Occipital lobe (tissue), 2 donors: ENCODE data around the gene MRPS24. TPM values are rescaled to one million over a fixed set of nuclear protein-coding genes. Genes with fewer than 3 reads are reported as not detected.

Source experiments
- DNase-seq: peaks from one replicate; lab custom pipeline; 2025; lab: John Stamatoyannopoulos, UW
- total RNA-seq: library from RNA; depleted of rRNA; stranded (reverse); fragments of >200 nt; gene quantifications from one replicate; pipeline ENCODE4 v1.2.3, GENCODE V29; 2014

MRPS24 gene
- total RNA-seq, 1 donor from 2014 or later: 21.8 TPM

DNA sequence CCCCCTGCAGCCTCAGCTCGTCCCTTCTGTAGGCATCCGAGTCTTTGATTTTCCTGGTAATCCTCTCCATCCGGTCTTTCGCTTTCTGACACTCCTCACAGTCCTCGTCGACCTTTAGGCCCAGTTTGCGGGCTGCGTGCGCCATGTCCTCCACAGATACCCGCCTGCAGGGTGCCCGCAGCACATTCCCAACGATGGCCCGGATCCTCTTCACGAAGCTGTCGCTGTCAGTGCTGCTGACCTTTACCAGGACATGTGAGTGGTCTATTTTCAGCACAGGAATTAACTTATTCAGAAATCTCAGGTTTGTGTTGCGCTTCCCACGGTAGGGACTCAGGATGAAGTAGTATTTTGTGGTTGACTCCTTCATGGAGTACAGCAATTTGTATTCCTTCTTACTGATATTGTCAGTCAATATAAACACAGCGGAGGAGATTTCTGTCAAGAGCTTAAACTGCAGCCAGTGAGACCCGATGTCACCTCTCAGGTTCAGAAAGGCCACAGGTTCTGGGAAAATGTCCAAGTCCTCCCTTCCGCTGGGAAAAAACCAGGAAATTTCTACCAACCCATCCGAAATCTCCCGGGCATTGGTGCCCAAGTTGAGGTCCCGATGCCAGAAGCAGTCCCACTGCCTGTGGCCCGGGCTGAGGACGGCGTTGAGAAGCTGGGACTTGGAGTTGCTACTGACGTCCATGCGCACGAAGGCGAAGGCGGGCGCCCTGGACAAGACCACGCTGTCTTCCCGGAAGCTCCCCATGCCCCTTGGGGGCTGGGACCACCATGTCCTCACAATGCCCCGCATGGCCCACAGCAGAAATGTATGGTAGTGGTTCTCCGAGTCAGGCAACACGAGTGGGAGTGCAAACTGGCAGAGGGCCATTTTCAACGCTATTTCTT is 8.9 kb upstream of the MRPS24 start:
- no peak for DNase-seq

DNA sequence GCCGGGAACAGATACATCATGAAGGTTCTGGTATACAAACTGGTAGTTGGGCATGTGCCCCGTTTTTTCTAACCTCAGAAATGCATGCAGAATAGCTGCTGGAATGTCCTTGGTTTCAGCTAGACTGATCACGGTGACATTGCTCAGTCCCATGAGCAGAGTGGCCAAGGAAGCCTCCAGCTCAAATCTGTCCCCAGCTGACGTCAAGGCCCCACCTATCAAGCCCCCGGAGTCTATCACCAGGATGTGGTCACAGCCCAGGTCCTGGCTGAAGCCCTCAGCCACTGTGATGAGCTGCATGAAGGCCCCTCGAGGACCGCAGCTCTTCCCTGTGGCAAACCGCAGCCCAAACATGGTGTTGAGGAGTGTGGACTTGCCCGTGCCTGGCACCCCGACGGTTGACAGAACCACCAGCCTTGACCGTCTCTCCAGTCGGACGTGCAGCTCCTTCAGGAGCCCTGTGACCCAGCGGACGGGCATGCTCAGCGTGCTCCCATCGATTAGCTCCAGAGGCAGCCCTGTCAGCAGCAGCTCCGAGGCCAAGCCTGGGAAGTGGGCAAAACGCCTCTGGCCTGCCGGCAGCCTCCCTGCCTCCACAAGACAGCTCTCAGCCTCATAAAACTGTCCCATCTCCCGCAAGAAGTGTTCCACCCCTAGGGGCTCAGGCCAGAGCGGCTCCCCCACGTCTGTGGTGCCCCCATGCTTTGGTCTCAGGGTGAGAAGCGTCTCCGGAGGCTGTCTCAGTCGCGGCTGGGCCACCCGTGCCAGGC is 7.8 kb upstream of the MRPS24 start:
- no peak for DNase-seq

GRCh38 chr7:43876241-43876640 is 6.9 kb upstream of the MRPS24 start:
- no peak for DNase-seq

DNA sequence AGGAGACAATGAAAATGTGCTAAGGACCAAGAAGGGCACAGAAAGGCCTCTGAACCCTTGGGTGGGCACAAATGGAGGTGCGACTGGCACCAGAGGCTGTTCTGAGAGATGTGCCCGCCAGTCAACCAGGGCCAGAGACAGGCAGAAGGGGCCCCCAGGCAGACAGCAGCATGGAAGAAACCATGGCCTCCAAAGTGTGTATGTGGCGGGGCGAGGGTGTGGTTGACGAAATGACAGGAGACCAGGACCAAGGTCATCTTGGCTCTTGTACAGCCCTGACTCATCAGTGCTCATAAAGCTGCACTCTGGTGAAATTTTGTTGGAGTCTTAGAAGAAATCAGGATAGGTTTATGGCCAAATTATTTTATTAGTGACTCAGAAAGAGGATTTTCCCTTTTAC is 4.0 kb upstream of the MRPS24 start:
- no peak for DNase-seq

- no peak for DNase-seq
These were observed 3.2 kb upstream of the MRPS24 start for GRCh38 chr7:43872406-43873110.

GRCh38 chr7:43871064-43871463 is 1.7 kb upstream of the MRPS24 start:
- DNase-seq: no peak

DNA sequence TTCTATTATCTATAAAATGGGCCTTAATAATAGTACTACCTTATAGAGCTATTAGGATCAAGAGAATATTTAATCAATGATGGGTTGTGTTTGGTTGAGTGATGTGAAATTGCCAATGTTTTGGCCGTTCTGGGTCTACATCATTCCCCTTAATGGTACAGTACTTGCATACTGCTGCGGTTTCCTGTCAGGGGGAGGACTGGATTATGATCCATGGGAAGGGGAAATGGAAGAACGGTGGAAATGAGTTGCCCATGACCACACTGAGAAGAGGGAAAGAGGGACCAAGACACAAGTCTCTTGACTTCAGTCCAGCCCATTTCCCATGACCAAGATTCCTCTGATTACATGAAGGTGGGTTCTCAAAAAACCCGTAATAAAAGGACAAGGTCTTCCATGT is 999 bp upstream of the MRPS24 start:
- no peak for DNase-seq

DNA sequence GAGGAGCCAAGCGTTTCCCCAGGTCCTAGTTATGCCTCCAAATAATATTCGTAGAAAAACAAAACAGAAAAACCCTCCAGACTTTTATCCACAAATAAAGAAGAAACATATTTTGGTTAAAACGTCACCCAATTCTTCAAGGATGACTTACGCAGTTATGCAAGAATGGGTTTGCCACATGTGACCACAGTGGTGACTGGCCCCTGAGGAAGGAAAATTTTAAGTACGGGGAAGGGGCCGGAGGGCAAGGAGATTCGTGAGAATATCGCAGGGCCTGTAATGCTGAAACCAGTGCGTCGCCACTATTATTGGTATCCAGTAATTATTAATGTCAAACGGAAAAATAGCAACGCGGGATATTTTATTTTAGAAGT is 537 bp upstream of the MRPS24 start:
- no peak for DNase-seq

DNA sequence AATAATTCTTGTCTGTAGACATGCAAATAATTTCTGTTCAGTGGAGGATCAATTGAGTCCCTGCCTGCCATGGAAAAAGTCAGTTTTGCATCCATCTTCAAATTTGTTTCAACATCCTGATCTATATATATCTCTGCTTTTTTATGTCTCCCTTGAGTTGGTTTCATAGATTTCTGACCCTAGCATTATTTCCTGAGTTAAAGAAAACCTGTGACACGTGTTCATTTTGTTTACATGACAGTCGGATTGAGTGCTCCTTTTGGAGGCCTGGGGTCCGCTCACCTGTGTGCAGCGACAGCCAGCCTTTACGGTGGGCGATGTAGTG is 674 bp downstream of the MRPS24 start:
- no peak for DNase-seq

DNA sequence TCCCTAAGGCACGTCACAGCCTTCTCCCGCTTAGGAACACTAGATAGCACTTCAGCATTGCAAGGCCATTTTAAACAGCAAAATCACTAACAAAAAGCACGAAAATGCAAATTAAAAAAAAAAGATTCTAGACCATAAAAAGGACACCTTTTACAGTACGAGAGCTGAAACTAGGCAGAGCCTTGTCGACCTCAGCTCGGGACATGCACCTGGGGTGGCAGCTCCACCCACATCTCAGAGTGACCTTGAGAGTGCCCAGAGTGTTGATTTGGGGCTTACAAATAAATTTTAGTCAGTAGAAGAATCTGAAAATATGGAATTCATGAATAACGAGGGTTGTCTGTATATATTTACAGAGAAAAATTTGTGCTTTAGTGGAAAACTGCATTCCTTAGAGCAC is 1.1 kb downstream of the MRPS24 start:
- DNase-seq: no peak

DNA sequence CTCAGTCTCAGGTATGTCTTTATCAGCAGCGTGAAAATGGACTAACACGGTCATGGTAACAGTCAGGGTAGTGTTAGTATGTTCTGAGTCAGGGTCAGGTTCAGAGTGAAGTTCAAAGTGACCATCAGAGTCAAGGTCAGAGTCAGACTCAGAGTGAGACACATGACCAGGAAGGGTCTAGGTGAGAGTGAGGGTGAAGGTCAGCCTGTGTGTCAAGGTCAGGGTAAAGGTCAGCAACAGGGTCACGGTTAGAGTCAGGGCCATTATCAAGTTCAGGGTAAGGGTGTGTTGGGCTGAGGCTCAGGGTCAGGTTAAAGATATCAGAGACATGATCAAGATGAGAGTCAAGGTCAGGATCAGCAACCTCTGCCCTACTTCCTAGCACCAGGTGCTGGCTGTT is 4.0 kb downstream of the MRPS24 start:
- DNase-seq: no peak

DNA sequence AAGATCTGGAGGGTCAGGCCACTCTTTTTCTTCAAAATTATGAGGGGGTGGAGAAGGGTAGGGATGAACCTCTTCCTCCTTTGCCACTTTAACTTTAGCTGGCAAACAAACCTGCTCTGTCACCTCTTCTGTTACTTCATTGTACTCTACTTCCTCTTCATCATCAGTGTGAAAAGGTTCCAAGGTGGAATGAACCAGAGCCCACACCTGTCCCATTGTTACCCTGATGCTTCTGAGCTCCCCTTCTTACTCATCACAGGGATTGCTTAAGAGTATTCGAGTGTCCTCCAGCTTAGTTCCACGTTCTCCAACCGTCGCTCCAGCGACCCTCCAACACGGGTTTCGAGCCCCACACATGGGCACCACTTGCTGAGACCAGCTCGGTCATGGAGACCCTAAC is 5.2 kb downstream of the MRPS24 start:
- no peak for DNase-seq

GRCh38 chr7:43856996-43857395 is 12.3 kb downstream of the MRPS24 start:
- no peak for DNase-seq

DNA sequence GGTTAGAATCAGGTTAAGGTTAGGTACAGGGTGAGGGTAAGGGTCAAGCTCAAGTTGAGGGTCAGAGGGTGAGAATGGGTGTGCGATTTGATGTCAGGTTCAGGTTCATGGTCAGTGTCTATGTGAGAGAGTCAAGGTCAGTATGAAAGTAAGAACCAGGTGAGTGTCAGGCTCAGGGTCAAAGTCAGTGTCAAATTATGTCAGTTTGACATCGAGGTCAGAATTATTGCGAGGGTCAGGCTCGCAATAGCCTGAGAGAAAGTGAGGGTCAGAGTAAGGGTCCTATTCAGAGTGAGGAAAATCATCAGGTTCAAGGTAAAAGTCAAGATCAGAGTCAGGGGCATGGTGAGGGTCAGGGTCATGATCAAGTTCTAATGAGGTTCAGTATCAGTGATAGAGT is 13.0 kb downstream of the MRPS24 start:
- DNase-seq: no peak

DNA sequence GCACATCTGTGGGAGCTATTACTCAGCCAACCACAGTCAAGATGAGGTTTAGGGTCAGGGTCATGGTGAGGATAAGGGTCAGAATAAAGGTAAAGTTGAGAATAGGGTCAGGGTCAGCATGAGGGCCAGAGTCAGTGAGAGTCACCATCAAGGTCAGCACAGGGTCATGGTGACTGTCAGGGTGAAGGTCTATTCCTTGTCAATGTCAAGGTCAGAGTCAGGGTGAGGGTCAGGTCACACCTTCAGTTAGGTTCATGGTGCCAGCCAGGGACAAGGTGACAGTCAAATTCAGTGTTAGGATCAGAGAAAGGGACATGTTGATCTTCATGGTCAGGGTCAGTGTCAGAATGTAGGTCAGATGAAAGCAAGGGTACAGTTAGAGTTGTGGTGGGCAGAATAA is 14.1 kb downstream of the MRPS24 start:
- DNase-seq: no peak

DNA sequence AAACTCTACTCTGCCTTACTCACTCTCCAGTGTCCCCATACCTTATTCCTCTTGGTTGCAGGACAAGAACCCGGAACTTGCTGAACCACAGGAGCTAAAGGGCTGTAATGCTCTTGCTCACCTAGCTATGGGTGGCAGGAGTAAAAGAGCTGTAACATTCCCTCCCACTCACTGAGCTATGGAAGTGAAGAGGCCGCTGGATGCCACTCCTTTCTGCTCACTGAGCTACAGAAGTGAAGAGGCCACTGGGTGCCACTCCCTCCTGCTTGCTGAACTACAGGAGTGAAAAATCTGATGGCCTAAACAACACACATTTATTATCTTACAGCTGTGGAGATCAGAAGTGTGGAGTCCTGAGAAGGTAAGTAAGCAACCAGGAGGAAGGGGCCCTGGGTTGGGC is 17.5 kb downstream of the MRPS24 start:
- no peak for DNase-seq

- DNase-seq: no peak
These were observed 18.8 kb downstream of the MRPS24 start for GRCh38 chr7:43850348-43851116.

DNA sequence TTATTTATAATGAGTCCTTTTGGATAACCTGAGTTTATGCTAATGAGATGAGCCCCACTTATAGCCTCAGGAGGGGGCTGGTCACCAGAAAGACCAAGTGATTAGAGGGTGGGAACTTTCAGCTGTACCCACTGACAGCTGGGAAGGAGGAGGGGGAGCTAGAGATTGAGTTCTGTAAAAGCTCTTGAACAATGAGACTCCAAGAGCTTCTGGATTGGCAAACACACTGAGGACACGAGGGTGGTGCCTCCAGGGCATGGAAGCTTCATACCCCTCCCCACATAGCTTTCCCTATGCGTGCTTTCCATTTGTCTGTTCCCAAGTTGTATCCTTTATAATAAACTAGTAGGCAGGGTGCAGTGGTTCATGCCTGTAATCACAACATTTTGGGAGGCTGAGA is 20.3 kb downstream of the MRPS24 start:
- DNase-seq: no peak

DNA sequence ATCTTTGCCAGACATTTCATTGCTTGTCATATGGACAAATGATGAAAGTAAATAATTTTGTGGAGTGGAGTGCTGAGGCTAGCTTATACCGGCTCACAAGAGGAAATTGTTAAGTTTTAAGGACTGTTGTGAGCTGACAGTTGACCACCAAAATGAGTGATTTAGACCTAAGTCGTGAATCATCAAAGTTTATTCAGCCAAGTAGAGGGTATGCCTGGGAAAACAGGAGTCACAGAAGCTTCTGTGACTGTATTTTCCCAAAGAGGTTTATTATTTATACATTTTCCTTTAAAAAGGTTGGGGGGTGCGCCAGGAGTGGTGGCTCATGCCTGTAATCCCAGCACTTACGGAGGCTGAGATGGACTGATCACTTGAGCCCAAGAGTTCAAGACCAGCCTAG is 21.8 kb downstream of the MRPS24 start:
- no peak for DNase-seq

GRCh38 chr7:43844662-43845061 is 24.7 kb downstream of the MRPS24 start:
- DNase-seq: no peak

DNA sequence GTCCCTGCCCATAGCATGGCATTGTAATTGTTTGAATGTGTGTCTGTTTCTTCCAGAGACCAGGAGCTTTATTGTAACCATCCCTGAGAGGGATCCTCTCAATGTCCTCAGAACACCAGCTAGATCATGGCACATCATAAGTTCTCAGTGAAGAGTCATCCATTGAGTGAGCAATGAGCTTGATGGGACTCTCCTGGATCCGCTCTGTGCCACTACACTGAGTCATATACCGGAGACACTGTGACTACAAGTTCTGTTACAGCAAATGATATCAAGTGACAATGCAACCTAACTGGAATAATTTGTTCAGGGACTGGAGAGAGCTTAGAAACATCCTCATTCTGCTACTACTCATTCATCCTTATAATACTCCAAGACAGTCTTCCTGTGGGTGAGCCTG is 25.1 kb downstream of the MRPS24 start:
- no peak for DNase-seq

- DNase-seq: no peak
These were observed 26.0 kb downstream of the MRPS24 start for GRCh38 chr7:43843296-43843695.
